HTERT RPE-1 (cell line): ENCODE data around the gene FZD2.
"Not testable (repeated sequence)": the region's sequence is repeated elsewhere in the genome, so short reads cannot be mapped to it uniquely, and the experiment has no call there.

ENCODE experiments used
- in situ Hi-C: fragments of 300-500 bp; cut with MboI; formaldehyde crosslinking; loops from 4 replicates; pipeline ENCODE4 v1.14.3; 2020; ENCODE audit warnings: low sequenced_read_pairs

Gene FZD2

DNA sequence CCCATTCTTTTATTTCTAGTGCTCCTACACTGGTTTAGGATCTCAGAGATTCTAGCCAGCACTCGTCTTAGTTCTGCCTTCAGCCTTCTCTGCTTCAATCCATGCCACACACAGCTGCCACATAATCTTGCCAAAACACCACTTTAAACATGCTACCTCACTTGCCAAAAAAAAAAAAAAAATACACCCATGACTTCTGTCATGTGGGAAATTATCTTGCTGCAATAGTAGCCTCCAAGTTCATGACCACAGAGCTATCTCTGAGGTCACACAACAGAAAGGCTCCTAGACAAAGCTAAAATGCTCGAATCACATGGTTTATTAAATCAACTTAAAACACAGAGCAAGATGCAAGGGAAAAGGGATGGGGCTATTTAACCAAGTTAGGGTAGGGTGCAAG is 18.1 kb downstream of the FZD2 start:
- in situ Hi-C loops, result no loop called here

DNA sequence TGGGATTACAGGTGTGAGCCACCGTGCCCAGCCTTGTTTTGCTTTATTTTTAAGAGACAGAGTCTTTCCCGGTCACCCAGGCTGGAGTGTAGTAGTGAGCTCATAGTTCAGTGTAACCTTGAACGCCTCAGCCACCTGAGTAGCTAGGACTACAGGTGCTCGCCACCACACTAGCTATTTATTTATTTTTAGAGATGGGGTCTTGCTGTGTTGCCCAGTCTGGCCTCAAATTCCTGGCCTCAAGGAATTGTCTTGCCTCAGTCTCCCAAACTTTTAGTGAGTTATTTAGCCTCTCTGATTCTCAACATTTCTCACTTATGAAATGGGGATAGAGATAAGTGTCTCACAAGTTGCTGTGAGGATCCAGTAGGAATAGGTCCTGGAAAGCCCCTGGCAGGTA is 21.7 kb downstream of the FZD2 start:
- in situ Hi-C loops, result no loop called here

DNA sequence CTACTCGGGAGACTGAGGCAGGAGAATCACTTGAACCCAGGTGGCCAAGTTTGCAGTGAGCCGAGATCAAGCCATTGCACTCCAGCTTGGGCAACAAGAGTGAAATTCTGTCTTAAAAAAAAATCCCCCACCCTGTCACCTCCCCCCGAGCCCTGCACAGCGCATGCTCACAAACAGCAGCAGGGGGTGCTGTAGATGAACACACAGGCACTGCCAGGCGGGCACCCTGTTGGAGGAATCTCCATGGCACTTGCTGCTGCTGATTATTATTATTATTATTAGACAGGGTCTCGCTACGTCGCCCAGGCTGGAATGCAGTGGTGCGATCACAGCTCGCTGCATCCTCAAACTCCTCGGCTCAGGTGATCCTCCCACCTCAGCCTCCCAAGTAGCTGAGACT is 24.6 kb downstream of the FZD2 start:
- in situ Hi-C loops, result no loop called here

DNA sequence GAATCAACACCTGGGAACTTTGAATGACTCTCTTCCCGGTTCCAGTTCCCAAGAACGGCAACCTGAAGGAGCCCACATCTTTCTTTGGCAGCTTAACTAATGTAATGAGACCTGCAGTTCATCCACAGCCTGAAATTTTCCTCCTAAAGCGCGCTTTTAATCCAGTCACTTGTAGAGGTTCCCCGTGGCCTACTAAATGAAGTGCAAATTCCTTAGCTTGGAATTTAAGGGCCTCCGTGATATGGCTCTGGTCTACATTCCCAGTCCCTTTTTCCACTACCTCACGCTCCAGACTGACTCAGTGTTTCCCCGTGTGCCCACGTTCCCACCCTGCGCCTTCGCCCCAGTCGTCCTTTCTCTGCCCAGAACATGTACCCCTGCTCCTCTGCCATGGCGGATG is 27.2 kb downstream of the FZD2 start:
- in situ Hi-C loops, result no loop called here

DNA sequence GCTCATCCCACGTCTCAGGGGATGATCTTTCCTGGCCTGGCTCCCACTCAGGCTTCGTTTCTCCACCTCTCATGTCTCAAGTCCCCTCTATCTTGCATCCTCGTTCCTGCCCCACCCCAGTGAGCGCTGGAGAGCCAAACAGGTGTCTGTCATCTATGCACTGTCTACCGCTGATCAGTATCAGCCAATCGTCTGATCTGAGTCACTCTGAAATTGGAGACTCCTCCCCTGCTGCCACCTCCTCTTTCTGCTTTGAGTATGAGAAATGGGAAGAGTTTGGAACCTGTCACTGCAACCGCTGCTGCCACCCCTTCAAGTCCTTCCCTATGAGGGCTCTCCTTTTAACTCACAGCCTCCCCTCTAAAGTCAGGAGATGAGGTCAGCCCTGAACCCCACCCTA is 28.0 kb downstream of the FZD2 start:
- in situ Hi-C loops, result no loop called here

DNA sequence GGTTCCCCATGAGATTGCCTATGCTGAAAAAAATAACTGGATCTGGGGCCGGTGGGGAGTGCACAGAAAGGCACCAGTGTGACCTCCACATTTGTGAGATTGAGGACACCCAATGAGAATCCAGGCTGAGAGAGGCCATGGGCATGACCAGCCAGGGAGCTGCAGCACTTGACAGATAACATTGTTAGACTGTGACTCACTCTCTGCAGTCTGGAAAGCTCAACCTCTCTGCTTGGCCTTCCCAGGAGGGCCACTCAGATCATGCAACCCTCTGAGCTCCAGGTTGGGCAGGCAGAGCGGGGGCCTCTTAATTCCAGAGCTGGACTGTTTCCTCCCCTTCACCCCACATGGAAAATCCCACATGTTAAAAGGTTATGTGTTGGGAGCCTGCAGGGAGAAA is 30.1 kb downstream of the FZD2 start:
- in situ Hi-C loops, result no loop called here

DNA sequence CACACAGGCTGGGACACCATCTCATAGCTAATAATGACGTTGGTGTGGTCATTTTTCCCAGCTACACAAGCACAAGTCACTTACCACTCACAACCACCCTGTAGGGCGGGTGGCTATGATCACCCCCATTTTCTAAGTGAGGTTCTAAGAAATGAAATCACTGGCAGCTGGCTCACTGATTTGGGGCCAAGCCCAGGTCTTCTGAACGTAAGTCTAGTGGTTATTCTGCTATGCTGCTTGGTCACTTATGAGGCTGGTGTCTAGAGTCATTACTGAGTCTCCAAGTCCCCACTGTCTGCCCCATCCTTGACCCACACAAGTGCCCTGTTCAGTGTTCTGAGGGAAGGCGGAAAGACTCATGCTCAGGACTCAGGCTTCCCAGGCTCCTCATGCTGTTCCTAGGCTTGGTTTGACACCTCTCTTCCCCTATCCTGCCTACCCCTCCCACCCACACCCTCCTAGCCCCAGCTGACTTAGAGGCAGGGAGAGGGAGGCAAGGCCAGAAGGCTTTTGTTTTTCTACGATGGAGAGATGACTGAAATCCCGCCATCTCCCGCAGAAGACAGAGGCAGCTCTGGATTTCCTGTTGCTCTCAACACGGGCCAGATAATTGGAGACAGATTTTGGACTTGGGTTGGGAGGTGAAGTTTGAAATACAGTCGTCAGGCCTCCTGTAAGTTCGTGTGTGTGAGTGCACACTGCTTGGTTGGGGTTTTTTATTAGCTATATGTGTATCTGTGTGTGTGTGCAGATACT is 32.2 kb downstream of the FZD2 start:
- in situ Hi-C loops, result no loop called here

DNA sequence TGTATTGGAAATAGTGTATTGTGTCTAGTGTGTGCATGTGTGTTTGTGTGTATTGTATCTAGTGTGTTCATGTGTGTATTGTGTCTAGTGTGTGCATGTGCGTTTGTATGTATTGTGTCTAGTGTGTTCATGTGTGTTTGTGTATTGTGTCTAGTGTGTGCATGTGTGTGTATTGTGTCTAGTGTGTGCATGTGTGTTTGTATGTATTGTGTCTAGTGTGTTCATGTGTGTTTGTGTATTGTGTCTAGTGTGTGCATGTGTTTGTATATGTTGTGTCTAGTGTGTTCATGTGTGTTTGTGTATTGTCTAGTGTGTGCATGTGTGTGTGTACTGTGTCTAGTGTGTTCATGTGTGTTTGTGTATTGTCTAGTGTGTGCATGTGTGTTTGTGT is 32.8 kb downstream of the FZD2 start:
- in situ Hi-C loops, result not testable (repeated sequence)

DNA sequence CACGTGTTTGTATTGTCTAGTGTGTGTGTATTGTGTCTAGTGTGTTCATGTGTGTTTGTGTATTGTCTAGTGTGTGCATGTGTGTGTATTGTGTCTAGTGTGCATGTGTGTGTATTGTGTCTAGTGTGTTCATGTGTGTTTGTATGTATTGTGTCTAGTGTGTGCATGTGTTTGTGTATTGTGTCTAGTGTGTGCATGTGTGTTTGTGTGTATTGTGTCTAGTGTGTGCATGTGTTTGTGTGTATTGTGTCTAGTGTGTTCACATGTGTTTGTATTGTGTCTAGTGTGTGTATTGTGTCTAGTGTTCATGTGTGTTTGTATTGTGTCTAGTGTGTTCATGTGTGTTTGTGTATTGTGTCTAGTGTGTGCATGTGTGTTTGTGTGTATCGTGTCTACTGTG is 33.5 kb downstream of the FZD2 start:
- in situ Hi-C loops, result not testable (repeated sequence)

DNA sequence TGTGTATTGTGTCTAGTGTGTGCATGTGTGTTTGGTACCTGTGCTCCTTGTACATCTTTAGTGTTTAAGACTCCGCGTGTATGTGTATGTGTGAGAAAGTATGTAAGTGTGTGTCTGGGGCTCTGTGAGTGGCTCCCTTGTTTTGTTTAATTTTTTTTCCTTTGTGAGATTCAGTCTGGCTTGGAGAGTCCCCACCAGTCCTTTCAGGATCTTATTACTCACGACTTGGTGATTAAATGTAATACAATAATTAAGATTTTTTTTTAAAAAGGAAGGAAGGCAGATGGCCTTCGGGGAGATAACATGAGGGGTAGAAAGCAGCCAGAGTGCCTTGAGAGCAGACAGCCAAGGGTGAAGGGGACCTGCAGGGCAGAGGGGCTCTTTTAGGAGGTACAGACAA is 33.9 kb downstream of the FZD2 start:
- in situ Hi-C loops, result no loop called here

DNA sequence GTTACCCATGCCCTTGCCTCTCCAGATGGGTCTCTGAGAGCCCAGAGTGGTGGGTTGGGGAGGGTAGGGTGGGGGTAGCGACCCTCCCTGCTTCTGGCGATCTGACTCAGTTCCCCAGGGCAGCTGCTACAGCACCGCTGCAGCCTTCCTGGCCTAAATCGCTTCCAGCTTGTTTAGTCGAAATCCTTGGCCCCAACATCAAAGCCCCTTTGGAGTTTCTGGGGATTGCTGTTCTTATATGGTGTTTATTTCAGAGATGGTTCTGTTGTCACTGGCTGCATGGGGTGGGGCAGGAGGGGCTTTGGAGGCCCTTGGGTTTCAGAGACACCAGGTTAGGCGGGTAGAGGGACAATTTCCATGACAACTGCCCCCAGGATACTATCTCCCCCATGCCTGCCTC is 35.9 kb downstream of the FZD2 start:
- in situ Hi-C loops, result no loop called here

DNA sequence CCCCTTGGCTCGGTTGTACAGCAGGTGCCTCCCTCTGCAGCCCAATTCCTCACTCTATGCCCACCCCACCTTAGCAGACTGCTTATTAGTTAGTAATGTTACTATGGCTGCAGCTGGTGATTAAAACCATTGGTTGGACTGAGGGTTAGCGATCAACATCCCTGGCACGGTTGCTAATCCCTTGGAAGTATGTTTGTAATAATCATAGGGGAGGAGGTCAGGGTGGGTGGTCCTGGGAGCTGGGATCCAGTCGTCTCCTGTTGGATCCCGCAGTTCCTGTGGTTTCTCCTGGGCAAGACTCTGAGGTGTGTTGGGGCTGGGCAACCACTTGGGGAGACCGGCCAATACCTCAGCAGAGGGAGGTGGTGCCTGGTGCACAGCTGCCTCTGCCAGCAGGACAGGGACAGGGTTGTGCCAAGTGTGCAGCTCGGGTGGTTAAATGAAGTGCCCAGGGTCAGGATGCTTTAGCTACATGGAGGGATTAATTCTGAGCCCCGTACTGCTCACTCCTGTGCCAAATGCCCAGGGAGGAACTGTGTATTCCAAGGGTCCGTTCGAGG is 38.0 kb downstream of the FZD2 start:
- in situ Hi-C loops, result no loop called here

DNA sequence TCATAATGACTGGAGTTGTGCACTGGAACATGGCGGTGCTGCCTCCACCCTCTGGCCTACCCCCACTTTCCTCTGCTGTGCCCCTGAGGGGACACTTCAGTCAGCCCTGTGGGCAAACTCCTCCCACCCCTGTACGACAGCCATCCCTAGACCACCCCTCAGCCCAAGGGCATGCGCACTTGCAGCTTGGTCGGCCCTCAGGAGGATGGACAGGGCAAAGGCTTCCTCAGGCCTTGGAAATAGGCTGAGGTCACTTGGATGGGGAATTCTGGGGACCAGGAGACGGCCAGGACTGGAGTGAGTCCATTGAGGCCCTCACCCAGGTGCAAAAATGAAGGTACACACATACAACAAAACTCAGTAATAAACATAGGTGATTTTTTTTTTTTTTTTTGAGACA is 41.0 kb downstream of the FZD2 start:
- in situ Hi-C loops, result no loop called here

DNA sequence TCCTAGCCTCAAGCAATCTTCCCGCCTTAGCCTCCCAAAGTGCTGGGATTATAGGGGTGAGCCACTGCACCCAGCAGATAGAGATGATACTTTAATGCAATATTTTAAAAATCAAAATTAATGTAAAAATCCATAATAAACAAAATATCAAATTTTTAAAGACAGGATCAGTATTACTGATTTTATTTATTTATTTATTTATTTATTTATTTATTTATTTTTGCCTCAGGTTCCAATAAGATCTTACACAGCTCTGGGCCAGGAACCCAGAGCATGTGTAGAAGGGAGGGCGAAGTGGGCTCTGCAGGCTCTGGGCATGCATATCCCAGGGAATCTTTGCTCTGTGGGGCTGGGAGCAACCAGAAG is 41.6 kb downstream of the FZD2 start:
- in situ Hi-C loops, result no loop called here

DNA sequence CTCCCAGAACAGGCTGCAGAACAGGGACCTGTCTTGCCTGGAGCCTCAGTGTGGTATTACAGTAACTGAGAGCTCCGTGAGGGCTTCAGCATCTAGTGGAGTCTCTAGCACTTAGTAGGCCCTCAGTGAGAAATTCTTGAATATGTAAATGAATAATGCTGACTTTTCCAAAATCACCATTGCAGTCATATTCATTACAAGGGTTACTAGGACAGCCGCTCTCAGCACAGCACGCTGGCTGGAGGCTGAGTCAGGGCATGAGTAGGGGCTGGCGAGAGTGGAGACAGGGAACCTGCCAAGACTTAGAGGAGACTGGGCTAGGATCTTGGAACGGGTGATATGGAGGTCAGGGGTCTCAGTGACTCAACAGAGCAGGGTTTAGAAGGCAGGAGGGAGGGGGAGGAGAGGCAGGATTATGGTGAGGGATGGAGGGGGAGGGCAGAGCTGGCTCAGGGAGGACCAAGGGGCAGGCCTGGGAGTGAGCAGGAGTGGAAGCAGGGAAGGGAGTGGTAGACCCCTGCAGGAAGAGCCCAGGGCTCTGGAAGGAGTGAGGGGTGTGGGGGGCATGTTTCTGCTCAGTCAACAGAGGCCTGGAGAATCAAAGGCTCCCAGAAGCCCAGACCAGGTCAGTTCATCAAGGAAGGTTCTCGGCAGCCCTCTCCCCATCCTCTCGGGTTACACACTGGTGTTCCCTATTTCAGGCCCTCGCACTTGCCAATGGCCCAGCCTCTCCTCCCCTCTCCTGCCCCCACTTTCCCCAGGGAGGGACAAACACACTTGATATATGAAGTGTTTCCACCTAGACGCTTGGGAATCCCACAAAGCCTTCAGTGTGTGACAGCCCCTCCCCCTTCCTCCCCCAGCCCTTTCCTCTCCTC is 42.3 kb downstream of the FZD2 start:
- in situ Hi-C loops, result no loop called here

DNA sequence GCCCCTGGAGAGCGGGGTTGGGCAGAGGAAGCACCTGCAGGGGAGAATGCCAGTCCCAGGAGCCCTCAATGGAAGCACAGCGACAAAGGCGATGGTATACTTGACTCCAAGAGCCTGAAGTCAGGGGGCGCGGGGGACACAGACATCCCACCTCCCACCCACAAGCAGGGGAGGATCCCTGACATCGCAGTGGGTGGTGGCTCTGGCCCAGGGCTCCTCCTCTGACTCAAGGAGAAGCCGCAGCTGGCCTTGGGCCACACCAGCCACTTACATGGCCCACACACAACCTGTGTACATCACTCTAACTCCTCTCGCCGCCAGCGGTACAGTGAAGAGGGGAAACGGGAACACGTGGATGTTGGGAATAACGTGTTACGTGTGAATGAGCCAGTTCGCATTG is 44.3 kb downstream of the FZD2 start:
- in situ Hi-C loops, result no loop called here

DNA sequence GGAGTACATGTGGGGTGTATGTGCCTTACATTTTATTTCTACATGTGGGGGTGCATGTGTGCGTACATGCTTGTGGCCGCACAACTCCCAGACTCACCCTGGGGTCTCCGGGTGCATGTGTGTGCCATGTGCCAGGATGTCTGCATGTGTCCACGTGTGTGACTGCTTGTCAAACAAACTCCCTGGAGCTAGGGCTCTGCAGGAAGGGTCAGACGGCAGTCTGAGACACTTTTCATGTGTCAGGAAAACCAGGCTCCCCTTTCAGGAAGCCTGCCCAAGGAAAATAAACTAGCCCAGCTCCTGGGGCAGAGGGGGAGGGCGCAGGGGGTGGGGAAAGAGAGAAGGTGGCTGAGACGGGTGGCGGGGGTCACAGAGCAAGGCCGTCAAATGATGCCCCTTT is 44.7 kb downstream of the FZD2 start:
- in situ Hi-C loops, result no loop called here

DNA sequence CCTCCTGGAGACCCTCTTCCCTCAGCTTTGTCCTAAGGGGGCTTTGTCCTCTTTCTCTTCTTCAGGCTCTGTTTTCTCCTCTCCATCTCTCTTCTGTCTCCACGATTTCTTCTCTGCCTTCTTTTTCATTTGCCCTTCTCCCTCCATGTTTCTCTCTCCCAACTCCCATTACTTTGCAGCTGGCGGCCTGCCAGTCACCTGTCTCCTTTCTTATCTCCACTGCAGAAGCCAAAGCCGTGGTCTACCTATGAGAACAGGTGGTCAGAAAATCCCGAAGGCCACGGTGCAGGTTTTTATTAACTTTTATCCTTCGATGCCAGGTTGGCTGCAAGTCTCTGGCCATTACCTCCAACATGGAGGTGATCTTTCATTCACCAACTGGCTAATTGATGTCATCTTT is 45.1 kb downstream of the FZD2 start:
- in situ Hi-C loops, result no loop called here

DNA sequence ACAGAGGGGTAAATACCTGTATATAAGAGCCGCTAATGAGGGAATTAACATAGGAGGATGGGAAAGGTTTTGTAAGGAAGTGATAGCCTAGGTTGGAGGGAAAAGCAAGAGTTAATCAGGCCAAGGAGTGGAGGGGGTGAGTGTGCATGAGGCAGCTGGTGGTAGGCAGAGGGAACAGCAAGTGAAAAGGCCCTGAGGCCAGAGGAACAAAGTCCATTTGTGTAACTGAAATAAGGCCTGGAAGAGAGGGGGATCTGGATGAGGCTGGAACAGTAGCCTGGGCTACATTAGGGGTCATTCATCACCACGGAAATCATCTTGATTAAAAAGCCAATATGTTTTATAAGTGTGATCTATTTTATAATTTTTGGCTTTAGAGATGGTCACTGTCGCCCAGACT is 45.7 kb downstream of the FZD2 start:
- in situ Hi-C loops, result no loop called here

DNA sequence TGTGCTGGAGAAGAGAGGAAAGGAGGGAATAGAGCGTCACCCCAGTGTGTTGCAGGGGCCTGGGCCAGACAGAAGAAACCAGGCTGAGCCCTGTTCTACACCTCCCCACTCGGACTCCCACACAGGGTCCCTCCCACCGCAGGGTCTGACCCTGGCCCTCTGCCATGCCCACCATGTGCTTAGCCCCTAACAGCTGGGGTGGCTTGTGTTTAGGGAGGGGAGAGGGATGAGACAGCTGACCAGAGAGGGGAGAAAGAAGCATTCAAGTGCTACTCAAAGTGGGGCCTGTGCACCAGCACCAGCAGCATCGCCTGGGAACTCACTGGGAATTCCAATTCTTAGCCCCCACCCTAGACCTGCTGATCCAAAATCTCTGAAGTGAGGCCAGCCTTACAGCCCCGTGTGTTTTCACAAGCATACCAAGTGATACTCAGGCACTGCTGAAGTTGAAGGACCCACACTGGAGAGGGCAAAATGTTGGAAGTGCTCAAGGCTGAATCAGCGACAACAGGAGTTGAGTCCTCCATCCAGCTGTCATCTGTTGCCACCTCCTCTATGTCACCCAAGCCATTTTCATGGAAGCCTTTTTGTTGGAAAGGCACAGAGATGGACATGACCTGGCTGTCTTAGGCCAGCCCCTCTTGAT is 47.0 kb downstream of the FZD2 start:
- in situ Hi-C loops, result no loop called here

DNA sequence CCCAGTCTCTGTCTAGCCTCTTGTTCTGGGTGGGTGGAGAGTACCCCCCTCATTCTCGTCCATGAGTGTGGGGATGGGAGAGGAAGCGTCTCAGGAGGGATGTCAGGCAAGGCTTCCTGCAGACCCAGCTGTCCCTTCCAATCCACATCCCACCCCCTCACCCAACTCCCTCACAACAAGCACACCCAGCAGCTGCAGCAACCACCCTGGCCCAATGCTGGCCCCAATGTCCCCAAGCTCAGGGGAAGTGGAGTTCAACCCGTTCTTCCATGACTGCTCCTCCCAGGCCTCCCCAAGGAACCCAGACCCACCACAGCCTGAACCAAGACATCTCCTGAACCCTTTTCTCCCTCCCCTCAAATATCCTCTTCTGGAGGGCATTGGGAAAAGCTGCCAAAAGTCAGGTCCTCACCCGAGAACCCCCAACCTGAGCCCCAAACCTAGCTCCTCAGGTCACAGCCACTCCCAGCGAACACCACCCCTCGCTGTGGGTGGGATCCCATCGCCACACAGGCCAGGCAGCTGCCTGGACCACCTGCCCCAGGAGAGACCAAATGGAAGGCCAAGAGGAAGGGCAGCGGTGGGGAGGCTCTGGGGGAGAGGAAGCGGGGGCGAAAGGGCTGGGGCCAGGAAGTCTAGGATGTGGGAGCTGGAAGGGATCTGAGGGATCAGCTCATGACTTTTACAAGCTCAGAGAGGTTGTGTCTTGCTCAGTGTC is 47.6 kb downstream of the FZD2 start:
- in situ Hi-C loops, result no loop called here
